HepG2 (cell line): Measurements from ENCODE around the gene CTSA. TPM values are rescaled to one million over a fixed set of nuclear protein-coding genes. Genes with fewer than 3 reads are reported as not detected.

Experiments used
- ASH2L ChIP-seq: fragments of 300-600, 200-600 bp; sonication (generic); IDR thresholded peaks from 2 replicates; pipeline ENCODE4 v1.7.0; 2017; ENCODE audit warnings: low read depth, mild to moderate bottlenecking, moderate library complexity, mixed read lengths, low read length; ENCODE audit not compliant: insufficient read length
- CBX5 ChIP-seq: sonication (generic); formaldehyde crosslinking; IDR thresholded peaks from 2 replicates; pipeline ENCODE4 v1.4.0; 2020; ENCODE audit warnings: missing genetic modification reagents, borderline replicate concordance
- CEBPB ChIP-seq: IDR thresholded peaks from 2 replicates; pipeline ENCODE4 v1.6.1; 2011; ENCODE audit warnings: low read depth, low read length, improper control_type of control experiment, borderline replicate concordance
- CREM ChIP-seq, 2 experiments: sonication (generic) in 1 of 2; formaldehyde crosslinking in 1 of 2; IDR thresholded peaks; 2 replicates each; pipeline versions ENCODE4 v1.4.0 to v1.6.1; 2016 to 2020; ENCODE audit warnings: antibody characterized with exemption in 1 of 2, mild to moderate bottlenecking in 1 of 2, missing genetic modification reagents in 1 of 2
- HOMEZ ChIP-seq: IDR thresholded peaks from 2 replicates; pipeline ENCODE4 v1.6.1; 2016; ENCODE audit warnings: low read depth
- RBAK ChIP-seq: sonication (generic); formaldehyde crosslinking; IDR thresholded peaks from 2 replicates; pipeline ENCODE4 v1.5.1; 2020; ENCODE audit warnings: mild to moderate bottlenecking, missing genetic modification reagents
- RELA ChIP-seq: sonication (generic); formaldehyde crosslinking; IDR thresholded peaks from 2 replicates; pipeline ENCODE4 v1.4.0; 2020; ENCODE audit warnings: missing genetic modification reagents
- SNRNP70 ChIP-seq: fragments of 200-400 bp; formaldehyde crosslinking; IDR thresholded peaks from 2 replicates; pipeline ENCODE4 v1.6.1; 2017; ENCODE audit warnings: mild to moderate bottlenecking, low read depth, low read length, moderate library complexity
- ZFP36 ChIP-seq: fragments of 150-350 bp; IDR thresholded peaks from 2 replicates; pipeline ENCODE4 v1.6.1; 2018; ENCODE audit warnings: borderline replicate concordance, low read length, low read depth; ENCODE audit not compliant: partially characterized antibody
- ZNF552 ChIP-seq: sonication (generic); formaldehyde crosslinking; IDR thresholded peaks from 2 replicates; pipeline ENCODE4 v1.9.0; 2022; ENCODE audit warnings: missing genetic modification reagents, mild to moderate bottlenecking, borderline replicate concordance
- ZNF576 ChIP-seq: sonication (generic); formaldehyde crosslinking; IDR thresholded peaks from 2 replicates; pipeline ENCODE4 v1.4.0; 2020; ENCODE audit warnings: mild to moderate bottlenecking, missing genetic modification reagents
- ZUFSP ChIP-seq: sonication (generic); formaldehyde crosslinking; IDR thresholded peaks from 2 replicates; pipeline ENCODE4 v1.9.0; 2021; ENCODE audit warnings: missing genetic modification reagents, mild to moderate bottlenecking, borderline replicate concordance
- polyA plus RNA-seq, 8 experiments: library from polyadenylated mRNA; depleted of rRNA in 3 of 8; stranded (reverse) in 7 of 8; unstranded in 1 of 8; fragments of >200 nt; fragmentation: Illumina TruSeq in 4 of 8; extraction: Trizol in 4 of 8; gene quantifications; 2 replicates each; pipeline versions ENCODE4 v1.2.1 to v1.2.3, GENCODE V29; 2011 to 2016; ENCODE audit warnings: low read depth in 4 of 8, missing spikeins in 1 of 8, mixed read lengths in 1 of 8; ENCODE audit not compliant: insufficient read depth in 1 of 8
- total RNA-seq, 5 experiments: library from RNA; depleted of rRNA; stranded (reverse); fragments of >200 nt; fragmentation: Illumina TruSeq; extraction: Trizol; gene quantifications; 2 replicates each; pipeline ENCODE4 v1.2.3, GENCODE V29; 2016; ENCODE audit warnings: low read depth in 1 of 5
- TF ChIP-seq, protein P1 (sequence below): sonication (generic); formaldehyde crosslinking; IDR thresholded peaks from 2 replicates; pipeline ENCODE4 v1.4.0; 2020; ENCODE audit warnings: missing genetic modification reagents, borderline replicate concordance
- TF ChIP-seq, protein P2 (sequence below): sonication (generic); formaldehyde crosslinking; conservative IDR thresholded peaks from 2 replicates; pipeline ENCODE4 v1.4.0; 2020; ENCODE audit warnings: mild to moderate bottlenecking, missing genetic modification reagents, moderate library complexity

CTSA gene
- total and polyA plus RNA-seq, 2 of the 13 experiments (the other 11 are each of a cell fraction or from before 2014, with no cell fraction given): 202 to 231 TPM

- TF ChIP-seq, protein P1, sequence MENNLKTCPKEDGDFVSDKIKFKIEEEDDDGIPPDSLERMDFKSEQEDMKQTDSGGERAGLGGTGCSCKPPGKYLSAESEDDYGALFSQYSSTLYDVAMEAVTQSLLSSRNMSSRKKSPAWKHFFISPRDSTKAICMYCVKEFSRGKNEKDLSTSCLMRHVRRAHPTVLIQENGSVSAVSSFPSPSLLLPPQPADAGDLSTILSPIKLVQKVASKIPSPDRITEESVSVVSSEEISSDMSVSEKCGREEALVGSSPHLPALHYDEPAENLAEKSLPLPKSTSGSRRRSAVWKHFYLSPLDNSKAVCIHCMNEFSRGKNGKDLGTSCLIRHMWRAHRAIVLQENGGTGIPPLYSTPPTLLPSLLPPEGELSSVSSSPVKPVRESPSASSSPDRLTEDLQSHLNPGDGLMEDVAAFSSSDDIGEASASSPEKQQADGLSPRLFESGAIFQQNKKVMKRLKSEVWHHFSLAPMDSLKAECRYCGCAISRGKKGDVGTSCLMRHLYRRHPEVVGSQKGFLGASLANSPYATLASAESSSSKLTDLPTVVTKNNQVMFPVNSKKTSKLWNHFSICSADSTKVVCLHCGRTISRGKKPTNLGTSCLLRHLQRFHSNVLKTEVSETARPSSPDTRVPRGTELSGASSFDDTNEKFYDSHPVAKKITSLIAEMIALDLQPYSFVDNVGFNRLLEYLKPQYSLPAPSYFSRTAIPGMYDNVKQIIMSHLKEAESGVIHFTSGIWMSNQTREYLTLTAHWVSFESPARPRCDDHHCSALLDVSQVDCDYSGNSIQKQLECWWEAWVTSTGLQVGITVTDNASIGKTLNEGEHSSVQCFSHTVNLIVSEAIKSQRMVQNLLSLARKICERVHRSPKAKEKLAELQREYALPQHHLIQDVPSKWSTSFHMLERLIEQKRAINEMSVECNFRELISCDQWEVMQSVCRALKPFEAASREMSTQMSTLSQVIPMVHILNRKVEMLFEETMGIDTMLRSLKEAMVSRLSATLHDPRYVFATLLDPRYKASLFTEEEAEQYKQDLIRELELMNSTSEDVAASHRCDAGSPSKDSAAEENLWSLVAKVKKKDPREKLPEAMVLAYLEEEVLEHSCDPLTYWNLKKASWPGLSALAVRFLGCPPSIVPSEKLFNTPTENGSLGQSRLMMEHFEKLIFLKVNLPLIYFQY (CRISPR knock-in tag): peak; percentile 87
- TF ChIP-seq SNRNP70: no peak
- TF ChIP-seq ZFP36: peak; percentile 98
- no peak; the same call in 1 of the 2 replicates for TF ChIP-seq HOMEZ
- TF ChIP-seq, protein P2, sequence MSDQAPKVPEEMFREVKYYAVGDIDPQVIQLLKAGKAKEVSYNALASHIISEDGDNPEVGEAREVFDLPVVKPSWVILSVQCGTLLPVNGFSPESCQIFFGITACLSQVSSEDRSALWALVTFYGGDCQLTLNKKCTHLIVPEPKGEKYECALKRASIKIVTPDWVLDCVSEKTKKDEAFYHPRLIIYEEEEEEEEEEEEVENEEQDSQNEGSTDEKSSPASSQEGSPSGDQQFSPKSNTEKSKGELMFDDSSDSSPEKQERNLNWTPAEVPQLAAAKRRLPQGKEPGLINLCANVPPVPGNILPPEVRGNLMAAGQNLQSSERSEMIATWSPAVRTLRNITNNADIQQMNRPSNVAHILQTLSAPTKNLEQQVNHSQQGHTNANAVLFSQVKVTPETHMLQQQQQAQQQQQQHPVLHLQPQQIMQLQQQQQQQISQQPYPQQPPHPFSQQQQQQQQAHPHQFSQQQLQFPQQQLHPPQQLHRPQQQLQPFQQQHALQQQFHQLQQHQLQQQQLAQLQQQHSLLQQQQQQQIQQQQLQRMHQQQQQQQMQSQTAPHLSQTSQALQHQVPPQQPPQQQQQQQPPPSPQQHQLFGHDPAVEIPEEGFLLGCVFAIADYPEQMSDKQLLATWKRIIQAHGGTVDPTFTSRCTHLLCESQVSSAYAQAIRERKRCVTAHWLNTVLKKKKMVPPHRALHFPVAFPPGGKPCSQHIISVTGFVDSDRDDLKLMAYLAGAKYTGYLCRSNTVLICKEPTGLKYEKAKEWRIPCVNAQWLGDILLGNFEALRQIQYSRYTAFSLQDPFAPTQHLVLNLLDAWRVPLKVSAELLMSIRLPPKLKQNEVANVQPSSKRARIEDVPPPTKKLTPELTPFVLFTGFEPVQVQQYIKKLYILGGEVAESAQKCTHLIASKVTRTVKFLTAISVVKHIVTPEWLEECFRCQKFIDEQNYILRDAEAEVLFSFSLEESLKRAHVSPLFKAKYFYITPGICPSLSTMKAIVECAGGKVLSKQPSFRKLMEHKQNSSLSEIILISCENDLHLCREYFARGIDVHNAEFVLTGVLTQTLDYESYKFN: peak; percentile 99
- peak; percentile 21; the same call in 1 of the 2 replicates for TF ChIP-seq CBX5 (CRISPR knock-in tag)
- no peak for TF ChIP-seq ZUFSP (CRISPR knock-in tag)
- 0 out of 2 replicates have a peak, but pooled peaks have one; percentile 38 for TF ChIP-seq RBAK (CRISPR knock-in tag)
- TF ChIP-seq RELA (CRISPR knock-in tag): 0 out of 2 replicates have a peak, but pooled peaks have one; percentile 12
- no peak for TF ChIP-seq ZNF552 (CRISPR knock-in tag)
- peak; percentile 91 for TF ChIP-seq CREM (IDR thresholded peaks at IDR 0.05)
- no peak for TF ChIP-seq CREM (CRISPR knock-in tag; IDR thresholded peaks at IDR 0.05)
- peak; percentile 44 for TF ChIP-seq ASH2L
- TF ChIP-seq CEBPB: no peak
- no peak for TF ChIP-seq ZNF576 (CRISPR knock-in tag)
Measured at GRCh38 chr20:45927071-45927878, 36.1 kb downstream of the CTSA start (continued).
